IPS-NIHi7 (cell line): ENCODE measurements around the gene SESN1.

ENCODE experiments used
- DNase-seq: peaks from one replicate; pipeline ENCODE4 v3.0.0; 2012; ENCODE audit warnings: mixed read lengths; ENCODE audit errors: extremely low spot score

Gene SESN1

DNA sequence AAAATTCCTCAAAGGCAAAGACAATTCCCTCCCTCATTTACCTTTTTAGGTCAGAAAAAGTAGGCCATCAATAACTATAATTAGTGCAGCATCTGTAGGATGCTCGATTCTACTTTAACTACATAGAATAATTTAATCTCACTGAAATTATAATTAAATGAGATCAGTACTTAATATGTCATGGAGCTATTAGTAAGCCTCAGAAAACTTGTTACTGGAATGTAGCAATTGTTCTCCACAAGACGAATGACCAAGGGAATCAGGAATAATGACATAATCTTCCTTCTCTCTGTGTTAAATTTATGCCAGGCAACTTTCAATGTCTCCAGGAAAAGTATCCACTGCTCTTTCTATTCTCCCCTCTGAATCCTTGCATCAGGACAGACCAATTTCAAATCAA lies 34.1 kb downstream of the SESN1 start:
- no peak for DNase-seq

DNA sequence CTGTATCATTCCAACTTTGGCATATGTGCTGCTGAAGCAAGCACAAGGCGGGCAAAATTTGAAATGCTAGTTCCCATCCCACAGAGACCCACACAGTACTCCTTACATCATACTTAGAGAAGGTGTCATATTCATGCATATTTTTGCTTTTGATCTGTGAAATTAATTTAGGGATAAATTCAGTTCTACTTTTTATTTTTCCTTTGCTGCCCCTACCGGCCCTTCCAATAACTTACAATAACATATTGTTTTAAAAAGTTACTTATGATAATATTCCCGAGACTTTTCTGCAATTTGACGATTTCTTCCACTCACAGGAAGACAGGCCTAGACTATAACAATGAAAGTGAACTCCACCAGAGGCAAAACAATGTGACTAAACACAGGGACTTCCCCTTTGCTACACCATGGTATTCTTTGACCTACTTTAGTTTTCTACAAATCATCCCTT lies 35.0 kb downstream of the SESN1 start:
- DNase-seq = no peak

DNA sequence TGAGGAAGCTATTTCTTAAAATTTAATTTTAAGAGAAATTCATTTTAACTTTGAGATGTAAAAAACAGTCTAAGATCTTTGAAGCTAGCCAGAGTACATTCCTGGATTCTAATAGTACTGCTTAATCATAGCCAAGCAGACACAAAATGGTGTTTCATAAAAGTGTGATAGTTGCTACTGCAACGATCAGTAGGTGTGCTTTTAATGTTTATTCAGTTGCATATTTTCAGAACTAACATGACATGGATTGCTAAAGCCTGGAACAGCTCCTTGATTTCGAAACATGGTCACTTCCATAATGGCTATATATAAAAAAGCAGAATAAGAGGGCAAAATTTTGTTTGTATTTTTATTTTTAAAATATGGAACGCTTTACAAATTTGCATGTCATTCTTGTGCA lies 35.5 kb downstream of the SESN1 start:
- no peak for DNase-seq

DNA sequence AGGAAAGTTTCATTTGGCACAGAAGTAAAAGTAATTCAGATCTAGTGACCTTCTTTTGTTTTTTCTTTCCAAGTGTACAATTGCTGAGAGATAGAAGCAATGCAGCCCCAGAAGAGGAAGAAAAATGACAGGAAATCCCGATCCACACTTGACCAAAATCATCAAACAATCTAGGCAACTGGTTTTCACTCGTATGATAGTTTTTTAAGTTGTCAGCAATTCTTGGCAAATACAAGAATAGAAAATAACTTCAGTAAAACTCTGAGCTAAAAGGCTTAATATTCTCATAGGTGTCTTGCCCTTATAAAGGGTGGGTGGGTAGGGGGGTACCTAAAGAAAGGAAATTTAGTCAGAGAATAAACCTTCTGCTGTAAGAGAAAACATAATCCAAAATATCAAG lies 36.0 kb downstream of the SESN1 start:
- DNase-seq = no peak

DNA sequence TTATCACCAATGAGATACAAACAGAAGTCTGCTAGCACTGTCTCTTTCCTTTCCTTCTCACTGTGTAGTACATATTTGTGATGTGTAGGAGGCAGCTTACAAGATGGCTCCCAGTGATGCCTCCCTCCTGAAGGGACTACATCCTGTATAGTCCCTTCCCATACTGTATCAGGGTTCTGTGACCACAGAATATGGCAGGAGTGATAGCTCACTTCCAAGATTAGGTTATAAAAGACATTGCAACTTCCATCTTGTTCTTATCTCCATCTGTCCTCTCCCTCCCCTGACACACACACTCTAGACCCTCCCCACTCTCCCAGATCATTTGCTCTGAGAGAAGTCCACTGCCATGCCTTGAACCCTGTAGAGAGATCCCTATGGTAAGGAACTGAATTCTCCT lies 38.0 kb downstream of the SESN1 start:
- no peak for DNase-seq

DNA sequence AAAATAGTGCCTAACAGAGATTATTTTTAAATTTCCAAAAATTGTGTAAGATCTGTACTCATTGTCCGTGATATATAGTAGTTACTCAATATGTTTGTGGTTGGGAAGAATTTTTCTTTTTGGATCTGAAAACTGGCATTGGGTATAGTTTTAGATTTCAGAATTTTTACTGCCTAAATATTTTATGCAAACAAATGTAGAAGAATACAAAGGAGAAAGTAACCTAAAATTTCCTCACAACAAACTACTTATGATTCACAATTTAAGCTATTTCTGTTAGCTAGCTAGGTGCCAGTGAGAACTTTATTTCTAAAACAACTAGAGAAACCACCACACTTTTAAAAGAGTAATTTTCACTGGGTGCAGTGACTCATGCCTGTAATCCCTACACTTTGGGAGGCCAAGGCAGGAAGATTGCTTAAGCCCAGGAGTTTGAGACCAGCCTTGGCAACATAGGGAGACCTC lies 38.8 kb downstream of the SESN1 start:
- no peak for DNase-seq

DNA sequence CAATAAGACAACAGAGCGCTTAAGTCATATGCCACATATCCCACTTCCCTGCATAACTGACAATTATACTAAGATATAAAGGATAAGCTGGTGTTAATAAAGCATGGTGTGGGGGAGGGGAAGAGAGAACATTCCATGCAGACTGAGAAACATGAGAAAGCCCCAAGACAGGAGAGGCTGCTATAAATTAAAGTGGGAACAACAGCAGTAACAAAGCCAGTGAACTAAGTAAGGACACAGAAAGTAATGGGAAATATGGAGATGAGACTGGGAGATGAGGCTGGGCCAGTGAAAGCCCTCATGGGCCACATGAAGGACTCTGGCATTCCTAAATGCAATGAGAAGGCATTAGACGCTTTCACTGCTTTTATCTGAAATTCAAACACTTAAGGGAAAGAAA lies 41.3 kb downstream of the SESN1 start:
- DNase-seq = no peak

DNA sequence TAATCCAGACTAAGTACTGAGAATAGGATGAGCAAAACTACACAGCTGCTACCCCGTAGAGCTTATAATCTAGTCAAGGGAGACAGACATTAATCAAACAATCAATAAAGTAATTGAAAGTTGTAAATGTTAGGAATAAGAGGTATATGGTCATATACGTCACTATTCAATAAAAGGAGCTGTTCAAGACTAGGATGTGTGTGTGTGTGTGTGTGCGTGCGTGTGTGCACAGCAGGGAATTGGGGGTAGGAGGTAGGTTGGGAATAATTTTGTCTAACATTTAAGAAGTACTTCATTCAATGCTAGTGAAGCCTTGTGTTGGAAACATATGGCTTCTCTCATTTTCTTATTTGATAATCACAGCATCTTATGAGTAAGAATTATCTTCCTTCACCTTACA lies 41.8 kb downstream of the SESN1 start:
- DNase-seq = no peak

DNA sequence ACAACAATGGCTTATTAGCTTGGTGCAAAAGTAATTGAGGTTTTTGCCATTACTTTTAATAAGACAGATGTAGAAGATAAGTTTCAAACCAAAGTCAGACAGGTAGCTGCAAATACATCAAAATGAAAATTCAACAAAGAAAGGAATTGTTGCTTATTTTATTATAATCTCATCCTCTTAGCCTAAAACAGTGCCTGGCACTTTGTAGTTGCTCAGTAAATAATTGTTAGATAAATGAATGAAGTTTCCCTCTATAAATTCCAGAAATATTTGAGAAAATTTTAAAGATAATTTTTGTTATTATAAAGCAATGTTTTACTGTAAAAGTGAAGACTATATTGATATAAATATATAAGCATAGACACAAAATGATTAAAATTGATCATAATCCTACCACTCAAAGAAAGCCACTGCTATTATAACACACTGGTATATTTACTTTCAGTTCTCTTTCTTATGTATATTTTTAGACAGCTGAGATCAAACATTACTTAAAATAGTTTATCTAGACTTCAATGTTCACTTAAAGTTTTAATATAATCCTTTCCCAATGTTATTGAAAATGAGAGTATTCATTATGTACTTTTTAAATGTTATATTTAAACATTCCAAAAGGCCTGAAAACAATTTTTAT lies 42.5 kb downstream of the SESN1 start:
- DNase-seq = no peak

DNA sequence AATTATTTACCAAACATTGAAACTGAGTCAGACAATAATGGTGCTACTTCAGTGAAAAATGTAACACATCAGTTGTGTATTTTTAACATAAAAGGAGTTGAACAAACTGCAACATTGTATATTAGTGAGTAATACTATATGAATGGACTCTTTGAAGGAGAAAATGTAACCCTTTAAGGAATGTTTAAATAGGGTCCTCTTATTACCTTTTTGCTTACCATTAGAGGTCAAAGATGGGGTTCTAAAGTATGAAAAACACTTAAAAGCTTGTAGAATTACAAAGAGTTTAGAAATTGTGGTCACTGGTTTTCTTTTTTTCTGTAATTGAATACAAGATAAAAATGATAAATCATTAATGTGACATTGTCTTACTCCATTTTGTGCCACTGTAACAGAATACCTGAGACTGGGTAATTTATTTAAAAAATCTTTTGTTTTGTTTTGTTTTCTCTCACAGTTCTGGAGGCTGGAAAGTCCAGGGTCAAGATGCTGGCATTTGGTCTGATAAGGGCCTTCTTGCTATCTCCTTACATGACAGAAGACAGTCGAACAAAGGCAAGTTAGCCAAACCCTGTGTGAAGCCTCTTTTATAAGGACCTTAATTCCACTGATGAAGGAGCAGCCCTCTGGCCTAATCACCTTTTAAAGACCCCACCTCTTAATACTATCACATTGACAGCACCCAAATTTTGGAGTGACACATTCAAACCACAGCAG lies 43.2 kb downstream of the SESN1 start:
- no peak for DNase-seq

DNA sequence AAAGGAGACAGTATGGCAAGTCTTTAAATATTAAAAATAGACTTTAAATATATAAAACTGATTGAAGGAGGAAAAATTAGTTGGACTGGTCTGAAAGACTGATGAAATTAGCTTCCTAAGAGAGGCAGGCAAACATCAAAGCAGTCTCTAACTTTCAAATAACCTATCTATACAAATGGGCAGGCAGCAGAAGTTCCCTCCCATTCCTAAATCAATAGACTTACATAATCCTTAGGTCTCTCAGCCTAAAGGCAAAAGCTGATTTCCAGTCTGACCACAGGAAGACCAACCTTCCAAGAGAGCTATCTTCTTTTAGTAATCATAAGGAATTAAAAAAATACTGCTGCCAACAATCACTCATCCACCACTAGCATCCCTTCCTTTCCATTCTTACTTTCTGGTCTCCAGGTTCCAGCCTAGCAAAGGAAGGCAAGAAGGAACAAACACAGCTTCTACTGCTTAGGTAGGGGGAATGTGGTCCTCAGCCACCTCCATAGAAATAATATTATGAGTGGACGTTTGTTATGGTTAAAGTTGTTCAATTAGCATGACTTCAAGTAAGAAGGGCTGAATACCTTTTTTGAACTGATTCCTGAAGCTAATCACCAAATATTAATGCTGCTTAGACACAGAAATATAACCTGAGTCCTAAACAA lies 44.1 kb downstream of the SESN1 start:
- no peak for DNase-seq

DNA sequence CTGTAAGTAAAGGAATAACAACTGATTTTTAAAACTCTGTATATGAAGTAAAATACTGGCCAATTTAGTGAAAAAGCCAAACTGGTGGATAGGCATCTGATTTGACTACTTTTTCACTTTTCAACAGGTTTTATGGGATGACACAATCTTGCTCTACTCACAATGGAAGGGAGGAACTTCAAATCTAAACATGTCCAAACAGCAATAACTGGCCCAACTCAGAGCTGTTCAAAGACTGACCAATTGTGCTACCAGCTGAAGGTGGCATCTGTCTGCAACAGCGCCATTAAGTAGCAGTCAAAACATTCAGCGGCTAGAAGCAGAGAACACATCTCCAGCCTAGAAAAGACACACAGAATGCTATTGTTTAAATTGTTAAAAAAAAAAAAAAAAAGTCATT lies 44.6 kb downstream of the SESN1 start:
- no peak for DNase-seq

DNA sequence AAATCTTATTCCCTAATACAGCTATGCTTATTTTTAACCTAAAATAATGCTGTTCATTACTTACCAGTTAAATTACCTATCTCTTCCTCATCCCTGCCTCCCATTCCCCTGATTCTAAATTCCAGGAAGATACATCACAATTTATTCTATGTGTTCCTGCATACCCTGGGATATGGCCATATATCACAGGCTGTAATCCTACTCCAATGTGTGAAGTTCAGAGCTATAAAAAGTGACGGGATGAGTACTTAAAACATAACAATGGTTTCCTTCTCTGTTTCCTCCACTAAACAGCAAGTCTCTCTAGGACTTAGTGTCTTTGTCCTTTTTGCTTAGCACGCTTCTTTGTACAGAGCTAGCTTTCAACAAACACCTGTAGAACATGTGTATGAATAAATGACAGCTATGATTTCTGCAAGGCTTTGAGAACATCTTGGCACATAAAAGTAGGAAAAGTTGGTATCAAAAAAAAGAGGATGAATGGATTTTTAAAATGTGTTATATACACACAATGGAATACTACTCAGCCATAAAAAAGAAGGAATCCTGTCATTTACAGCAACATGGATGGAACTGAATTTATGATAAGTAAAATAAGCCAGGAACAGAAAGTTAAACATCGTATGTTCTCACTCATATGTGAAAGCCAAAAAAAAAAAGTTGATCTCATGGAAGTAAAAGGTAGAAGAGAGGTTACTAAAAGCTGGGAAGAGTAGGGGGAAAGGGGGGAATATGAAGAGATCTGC lies 45.8 kb downstream of the SESN1 start:
- DNase-seq = no peak

DNA sequence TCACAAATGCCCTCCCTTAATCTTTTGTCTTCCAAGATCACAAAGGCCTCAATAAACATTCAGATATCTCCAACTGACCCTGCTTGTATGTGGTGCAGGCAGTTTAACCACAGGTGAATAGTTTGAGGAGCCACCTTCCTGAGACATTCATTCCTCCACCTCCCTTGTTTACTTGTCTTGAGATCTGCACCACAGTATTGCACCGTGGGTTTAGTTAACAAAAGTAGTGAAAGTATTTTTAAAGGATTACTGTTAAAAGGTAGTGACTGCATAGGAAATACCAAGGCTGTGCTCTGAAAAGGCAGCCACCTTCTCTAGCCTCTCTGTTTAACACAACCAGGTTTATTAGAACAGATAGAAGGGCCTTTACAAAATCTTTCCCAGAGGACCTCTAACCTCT lies 46.5 kb downstream of the SESN1 start:
- no peak for DNase-seq

DNA sequence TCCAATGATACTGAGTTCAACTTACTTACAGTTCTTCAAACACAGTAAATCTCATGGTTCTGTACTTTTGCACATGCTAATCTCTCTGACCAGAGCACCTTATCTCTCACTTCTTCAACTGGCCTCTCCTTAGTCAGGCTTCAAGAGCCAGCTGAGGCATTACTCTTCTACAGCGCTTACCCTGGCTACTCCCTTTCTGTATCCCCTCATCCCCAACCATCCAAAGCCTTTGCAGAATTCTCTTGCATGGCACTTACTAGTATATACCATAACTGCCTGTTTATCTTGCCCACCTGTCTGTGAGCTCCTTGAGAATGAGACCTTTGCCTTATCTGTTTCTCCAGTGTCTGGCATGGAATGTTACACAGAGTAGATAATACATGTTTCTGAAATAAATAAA lies 49.2 kb downstream of the SESN1 start:
- DNase-seq = no peak

DNA sequence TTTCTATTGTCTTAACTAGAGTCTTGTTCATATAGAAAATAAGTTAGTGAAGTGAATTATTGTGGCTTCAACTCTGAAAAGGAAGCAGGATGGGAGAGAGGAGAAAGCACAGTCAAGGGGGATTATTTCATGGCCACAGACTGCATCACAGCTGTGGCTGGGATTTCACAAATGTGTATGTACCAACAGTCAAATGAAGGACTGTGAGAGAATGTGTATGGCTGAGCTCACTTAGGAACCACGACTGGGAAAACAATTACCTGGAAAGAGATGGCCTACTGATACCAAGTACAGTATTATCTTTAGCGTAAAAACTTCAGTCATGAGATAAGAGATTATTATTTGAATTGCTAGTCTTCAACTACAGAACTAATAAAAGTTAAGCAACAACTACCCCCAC lies 54.9 kb downstream of the SESN1 start:
- DNase-seq = no peak

DNA sequence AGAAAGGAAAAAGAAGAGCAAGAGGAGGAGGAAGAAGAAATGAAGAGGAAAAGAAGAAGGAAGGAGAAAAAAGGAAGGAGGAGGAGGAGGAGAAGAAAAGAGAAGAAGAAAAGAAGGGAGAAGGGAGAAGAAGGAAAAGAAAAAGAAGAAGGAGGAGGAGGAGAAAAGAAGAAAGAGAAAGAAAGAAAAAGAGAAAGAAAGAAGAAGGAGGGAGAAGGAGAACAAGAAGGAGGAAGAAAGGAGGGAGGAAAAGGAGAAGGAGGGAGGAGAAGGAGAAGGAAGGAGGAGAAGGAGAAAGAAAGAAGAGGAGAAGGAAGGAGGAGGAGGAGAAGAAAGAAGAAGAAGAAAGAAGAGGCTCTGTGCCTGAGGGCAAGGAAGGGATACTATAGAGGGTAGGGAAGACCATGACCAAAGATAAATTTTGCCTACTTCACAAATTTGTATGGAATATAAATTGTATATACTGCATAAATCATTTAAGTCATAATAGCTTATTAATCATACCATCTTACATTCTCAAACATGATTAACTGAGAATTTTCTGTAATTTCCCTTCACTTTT lies 55.7 kb downstream of the SESN1 start:
- no peak for DNase-seq

DNA sequence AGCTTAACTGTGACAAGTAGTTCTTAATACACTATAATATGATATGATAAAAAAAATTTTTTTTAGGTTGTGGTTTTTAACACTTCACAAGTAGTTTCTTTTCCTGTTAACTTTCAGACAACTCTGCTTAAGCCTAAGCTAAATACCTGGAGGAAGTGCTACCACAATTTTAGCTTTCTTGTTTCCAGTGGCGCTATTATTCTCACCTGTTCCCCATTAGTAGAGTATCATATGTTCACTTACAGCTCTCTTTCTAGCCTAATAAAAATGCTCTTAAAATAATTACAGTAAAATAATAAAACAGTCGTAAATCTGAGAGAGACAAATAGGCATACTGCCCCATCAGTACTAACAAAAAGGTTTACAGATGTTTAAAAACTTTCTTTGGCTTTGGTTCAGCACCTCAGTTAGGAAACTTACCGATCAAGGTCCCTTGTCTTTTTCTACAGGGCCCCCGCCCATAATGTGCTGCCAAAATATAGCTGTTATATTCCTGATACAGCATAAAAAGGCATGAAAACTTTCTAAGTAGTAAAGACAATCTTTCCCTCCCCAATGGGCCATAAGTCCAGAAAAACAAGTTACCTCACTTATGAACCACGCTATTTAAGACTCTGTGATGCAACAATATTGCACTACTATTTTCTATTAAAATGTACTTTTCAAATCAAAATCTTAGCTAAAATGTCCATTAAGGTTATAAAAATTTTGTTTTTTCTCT lies 57.9 kb downstream of the SESN1 start:
- DNase-seq = no peak

DNA sequence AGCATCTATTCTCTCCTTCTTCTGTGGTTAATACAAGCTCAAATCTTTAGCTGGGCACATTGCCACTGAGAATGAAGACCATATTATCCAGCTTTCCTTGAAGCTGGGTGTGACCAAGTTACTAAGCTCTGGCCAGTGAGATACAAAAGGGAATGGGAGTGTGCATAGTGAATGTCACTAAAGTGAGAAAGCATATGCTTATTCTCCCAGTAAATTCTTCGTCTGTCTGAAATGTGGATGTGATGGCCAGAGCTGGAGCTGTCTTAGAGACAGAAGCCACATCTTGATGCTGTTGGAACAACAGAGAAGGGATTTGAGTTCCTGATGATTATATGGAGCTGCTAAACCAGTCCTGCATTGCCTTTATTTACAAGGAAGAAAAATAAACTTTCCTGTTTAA lies 60.1 kb downstream of the SESN1 start:
- DNase-seq = no peak

DNA sequence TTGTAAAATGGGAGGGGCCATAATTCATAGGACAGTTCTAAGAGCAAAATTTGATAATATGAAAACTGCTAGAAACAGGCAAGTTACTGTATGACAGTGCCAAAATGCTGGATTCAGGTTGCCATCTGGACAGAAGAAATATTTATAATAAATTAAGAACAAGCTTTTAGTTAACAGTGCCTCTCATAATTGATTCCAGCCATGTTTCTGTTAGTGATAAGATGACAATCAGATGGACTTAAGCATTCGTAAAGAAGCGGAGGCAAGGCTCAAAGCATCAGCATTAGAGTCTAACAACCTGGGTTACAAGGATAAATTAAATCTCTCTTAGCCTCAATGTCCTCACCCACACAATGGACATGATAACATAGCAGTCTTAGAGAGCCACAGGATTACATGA lies 61.0 kb downstream of the SESN1 start:
- no peak for DNase-seq

DNA sequence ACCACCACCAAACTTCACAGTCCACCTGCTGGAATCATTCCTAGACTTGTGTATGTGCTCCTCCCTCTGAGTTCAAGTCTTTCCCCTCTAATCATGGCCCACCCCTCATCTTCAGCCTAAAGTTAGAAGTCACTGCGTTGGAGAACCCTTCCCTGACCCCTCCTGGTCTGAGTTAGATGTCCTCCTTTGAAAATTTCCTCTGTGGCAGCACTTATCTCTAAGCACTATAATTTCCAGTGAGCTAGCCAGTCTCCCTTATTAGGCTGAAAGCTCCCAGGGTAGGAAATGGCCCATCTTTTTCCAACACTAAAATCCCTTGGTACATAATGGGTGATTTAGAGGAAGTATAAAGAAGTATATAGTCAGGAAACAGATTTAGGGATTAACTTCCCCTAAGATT lies 63.2 kb downstream of the SESN1 start:
- DNase-seq = no peak
